ENCODE data around the gene PTK7. TPM values are rescaled to one million over a fixed set of nuclear protein-coding genes. Genes with fewer than 3 reads are reported as not detected.
"Not testable (repeated sequence)": the region's sequence is repeated elsewhere in the genome, so short reads cannot be mapped to it uniquely, and the experiment has no call there.

The PTK7 gene
- total and polyA plus RNA-seq, 2 donors (not counting 1 experiment from before 2014, with no cell fraction given) = not detected

DNA sequence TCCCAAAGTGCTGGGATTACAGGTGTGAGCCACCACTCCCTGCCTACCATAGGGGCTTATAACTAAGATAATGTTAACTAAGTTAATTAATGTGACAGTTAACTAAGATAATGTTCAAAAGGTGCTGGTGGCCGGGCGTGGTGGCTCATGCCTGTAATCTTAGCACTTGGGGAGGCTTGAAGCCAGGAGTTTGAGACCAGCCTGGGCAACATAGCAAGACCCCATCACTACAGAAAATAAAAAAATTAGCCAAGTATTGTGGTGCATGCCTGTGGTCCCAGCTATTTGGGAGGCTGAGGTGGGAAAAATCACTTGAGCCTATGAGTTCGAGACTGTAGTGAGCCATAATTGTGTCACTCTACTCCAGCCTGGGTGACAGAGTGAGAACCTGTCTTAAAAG lies 62.2 kb downstream of the PTK7 start:
- POLR2A ChIA-PET = no interaction called here

DNA sequence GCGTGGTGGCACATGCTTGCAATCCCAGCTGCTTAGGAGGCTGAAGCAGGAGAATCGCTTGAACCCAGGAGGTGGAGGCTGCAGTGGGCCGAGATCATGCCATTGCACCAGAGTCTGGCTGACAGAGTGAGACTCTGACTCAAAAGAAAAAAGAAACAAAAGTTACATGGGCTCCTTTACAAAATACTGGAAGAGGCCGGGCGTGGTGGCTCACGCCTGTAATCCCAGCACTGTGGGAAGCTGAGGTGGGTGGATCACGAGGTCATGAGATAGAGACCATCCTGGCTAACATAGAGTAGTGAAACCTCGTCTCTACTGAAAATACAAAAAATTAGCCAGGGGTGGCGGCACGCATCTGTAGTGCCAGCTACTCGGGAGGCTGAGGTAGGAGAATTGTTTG lies 63.9 kb downstream of the PTK7 start:
- H3K4me3 ChIP-seq (ENCODE audit: control extremely low read depth in 1 of 5, extremely low read depth in 1 of 5, insufficient read depth in 1 of 5, low read depth in 2 of 5, low read length in 4 of 5); H2AFZ ChIP-seq (ENCODE audit: insufficient read depth, low read depth, low read length, poor library complexity, severe bottlenecking); H3K4me2 ChIP-seq (replicated peaks; ENCODE audit: low read depth, low read length, poor library complexity, severe bottlenecking); H3K9me3 ChIP-seq (ENCODE audit: control extremely low read depth in 1 of 3, control insufficient read depth in 2 of 3, insufficient read depth in 1 of 3, low read length in 2 of 3); H3K9ac ChIP-seq (ENCODE audit: low read length); H3K27me3 Mint-ChIP-seq; H3K27ac ChIP-seq (ENCODE audit: low read length in 2 of 2); H3K4me1 ChIP-seq (ENCODE audit: control insufficient read depth in 2 of 2, insufficient read depth in 2 of 2, low read length in 2 of 2); ATAC-seq (ENCODE audit: low read depth); DNase-seq; H3K4me1 Mint-ChIP-seq; CTCF ChIA-PET; POLR2A ChIA-PET; H3K36me3 ChIP-seq (replicated peaks in 1 of 2; ENCODE audit: control extremely low read depth in 1 of 2, control insufficient read depth in 1 of 2, extremely low read depth in 1 of 2, insufficient read depth in 2 of 2, low read length in 1 of 2); H3K4me3 Mint-ChIP-seq; H3K79me2 ChIP-seq (ENCODE audit: control insufficient read depth, insufficient read depth, low read length); H3K27me3 ChIP-seq (replicated peaks in 1 of 4; ENCODE audit: control extremely low read depth in 1 of 4, control insufficient read depth in 3 of 4, insufficient read depth in 4 of 4, low read length in 3 of 4); H3K9me3 Mint-ChIP-seq (ENCODE audit: insufficient read depth); H4K20me1 ChIP-seq (ENCODE audit: control insufficient read depth, insufficient read depth, low read length, poor library complexity, severe bottlenecking); H3K27ac Mint-ChIP-seq: not testable (repeated sequence)
- intact Hi-C loops (cut with micrococcal nuclease) = loop anchor here (5.0 kb wide), 1 partner anchor 133 kb away; no protein-coding TSS in a partner anchor
- WGBS (ENCODE audit: insufficient coverage) = 89% methylated on average over 10 of the region's 11 CpGs

More for the DNA sequence above, 62.2 kb downstream of the PTK7 start:
- intact Hi-C loops (cut with micrococcal nuclease) = no loop called here
- H3K4me1 Mint-ChIP-seq = no peaks in the 10 kb centered on the region
- TF ChIP-seq, protein P1, sequence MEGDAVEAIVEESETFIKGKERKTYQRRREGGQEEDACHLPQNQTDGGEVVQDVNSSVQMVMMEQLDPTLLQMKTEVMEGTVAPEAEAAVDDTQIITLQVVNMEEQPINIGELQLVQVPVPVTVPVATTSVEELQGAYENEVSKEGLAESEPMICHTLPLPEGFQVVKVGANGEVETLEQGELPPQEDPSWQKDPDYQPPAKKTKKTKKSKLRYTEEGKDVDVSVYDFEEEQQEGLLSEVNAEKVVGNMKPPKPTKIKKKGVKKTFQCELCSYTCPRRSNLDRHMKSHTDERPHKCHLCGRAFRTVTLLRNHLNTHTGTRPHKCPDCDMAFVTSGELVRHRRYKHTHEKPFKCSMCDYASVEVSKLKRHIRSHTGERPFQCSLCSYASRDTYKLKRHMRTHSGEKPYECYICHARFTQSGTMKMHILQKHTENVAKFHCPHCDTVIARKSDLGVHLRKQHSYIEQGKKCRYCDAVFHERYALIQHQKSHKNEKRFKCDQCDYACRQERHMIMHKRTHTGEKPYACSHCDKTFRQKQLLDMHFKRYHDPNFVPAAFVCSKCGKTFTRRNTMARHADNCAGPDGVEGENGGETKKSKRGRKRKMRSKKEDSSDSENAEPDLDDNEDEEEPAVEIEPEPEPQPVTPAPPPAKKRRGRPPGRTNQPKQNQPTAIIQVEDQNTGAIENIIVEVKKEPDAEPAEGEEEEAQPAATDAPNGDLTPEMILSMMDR (IDR thresholded peaks at IDR 0.05) = no peak
- no peak for TF ChIP-seq EZH2 (IDR thresholded peaks at IDR 0.05; ENCODE audit: borderline replicate concordance, insufficient read depth, low read depth, low read length, poor library complexity, severe bottlenecking)
- Histone ChIP-seq H2AFZ (ENCODE audit: insufficient read depth, low read depth, low read length, poor library complexity, severe bottlenecking) (no peak overlapping the region), H3K9ac (ENCODE audit: low read length) (no peak overlapping the region), H4K20me1 (ENCODE audit: control insufficient read depth, insufficient read depth, low read length, poor library complexity, severe bottlenecking) (no peaks in the 10 kb centered on the region), H3K9me3 (ENCODE audit: control extremely low read depth in 1 of 3, control insufficient read depth in 2 of 3, insufficient read depth in 1 of 3, low read length in 2 of 3) (no peaks in the 10 kb centered on the region), H3K79me2 (ENCODE audit: control insufficient read depth, insufficient read depth, low read length) (no peaks in the 10 kb centered on the region), H3K27me3 (replicated peaks in 1 of 4; ENCODE audit: control extremely low read depth in 1 of 4, control insufficient read depth in 3 of 4, insufficient read depth in 4 of 4, low read length in 3 of 4) (no peaks in the 10 kb centered on the region), H3K4me2 (replicated peaks; ENCODE audit: low read depth, low read length, poor library complexity, severe bottlenecking) (no peak overlapping the region), H3K4me3 (ENCODE audit: control extremely low read depth in 1 of 5, extremely low read depth in 1 of 5, insufficient read depth in 1 of 5, low read depth in 2 of 5, low read length in 4 of 5) (no peak overlapping the region), H3K27ac (ENCODE audit: low read length in 2 of 2) (no peak overlapping the region), H3K4me1 (ENCODE audit: control insufficient read depth in 2 of 2, insufficient read depth in 2 of 2, low read length in 2 of 2) (peaks cover under 1% of the 10 kb centered on the region in 2 donors), H3K36me3 (replicated peaks in 1 of 2; ENCODE audit: control extremely low read depth in 1 of 2, control insufficient read depth in 1 of 2, extremely low read depth in 1 of 2, insufficient read depth in 2 of 2, low read length in 1 of 2) (no peaks in the 10 kb centered on the region)
- DNase-seq (no peak), ATAC-seq (ENCODE audit: low read depth) (no peak)
- WGBS (ENCODE audit: insufficient coverage) = 83% methylated on average over 1 of the region's 3 CpGs
- CTCF ChIA-PET = interaction anchor here (0.7 kb wide), 1 partner anchor 582 kb away, joined by 3 read pairs; no protein-coding TSS in a partner anchor
- no peak overlapping the region for H3K4me3 Mint-ChIP-seq
- no peaks in the 10 kb centered on the region for H3K27me3 Mint-ChIP-seq
- H3K9me3 Mint-ChIP-seq (ENCODE audit: insufficient read depth) = no peaks in the 10 kb centered on the region
- no peak overlapping the region for H3K27ac Mint-ChIP-seq
